NT2/D1 (cell line): Measurements from ENCODE around the gene C5orf22.
"Not testable (repeated sequence)": the region's sequence is repeated elsewhere in the genome, so short reads cannot be mapped to it uniquely, and the experiment has no call there.

Experiments used
- DNase-seq: peaks from one replicate; pipeline ENCODE4 v3.0.0-alpha.2; 2011; ENCODE audit warnings: low read depth, low spot score
- H3K27me3 ChIP-seq: 2 replicates; pipeline ENCODE4 v1.6.0; 2011; ENCODE audit warnings: mild to moderate bottlenecking; ENCODE audit not compliant: insufficient read length, insufficient read depth
- H3K36me3 ChIP-seq: 2 replicates; pipeline ENCODE4 v1.6.1; 2011; ENCODE audit warnings: mild to moderate bottlenecking, low read length, mixed read lengths; ENCODE audit not compliant: insufficient read depth, insufficient read length
- H3K4me1 ChIP-seq: 2 replicates; pipeline ENCODE4 v1.5.1; 2011; ENCODE audit not compliant: insufficient read depth, insufficient read length
- H3K4me3 ChIP-seq: 2 replicates; pipeline ENCODE4 v1.5.1; 2011; ENCODE audit warnings: low read depth; ENCODE audit not compliant: insufficient read length
- H3K9ac ChIP-seq: 2 replicates; pipeline ENCODE4 v1.6.0; 2011; ENCODE audit warnings: low read depth; ENCODE audit not compliant: insufficient read length
- H3K9me3 ChIP-seq: 2 replicates; pipeline ENCODE4 v1.5.1; 2011; ENCODE audit warnings: mild to moderate bottlenecking, low read length; ENCODE audit not compliant: insufficient read depth
- SUZ12 ChIP-seq: IDR thresholded peaks from 2 replicates; pipeline ENCODE4 v1.6.1; 2011; ENCODE audit not compliant: insufficient read length, insufficient read depth; ENCODE audit errors: extremely low read depth
- YY1 ChIP-seq: IDR thresholded peaks from 2 replicates; pipeline ENCODE4 v1.6.1; 2011; ENCODE audit not compliant: insufficient read length, insufficient read depth
- ZNF274 ChIP-seq: IDR thresholded peaks from 2 replicates; pipeline ENCODE4 v1.6.1; 2011; ENCODE audit warnings: mild to moderate bottlenecking, low read depth, low read length

The C5orf22 gene

DNA sequence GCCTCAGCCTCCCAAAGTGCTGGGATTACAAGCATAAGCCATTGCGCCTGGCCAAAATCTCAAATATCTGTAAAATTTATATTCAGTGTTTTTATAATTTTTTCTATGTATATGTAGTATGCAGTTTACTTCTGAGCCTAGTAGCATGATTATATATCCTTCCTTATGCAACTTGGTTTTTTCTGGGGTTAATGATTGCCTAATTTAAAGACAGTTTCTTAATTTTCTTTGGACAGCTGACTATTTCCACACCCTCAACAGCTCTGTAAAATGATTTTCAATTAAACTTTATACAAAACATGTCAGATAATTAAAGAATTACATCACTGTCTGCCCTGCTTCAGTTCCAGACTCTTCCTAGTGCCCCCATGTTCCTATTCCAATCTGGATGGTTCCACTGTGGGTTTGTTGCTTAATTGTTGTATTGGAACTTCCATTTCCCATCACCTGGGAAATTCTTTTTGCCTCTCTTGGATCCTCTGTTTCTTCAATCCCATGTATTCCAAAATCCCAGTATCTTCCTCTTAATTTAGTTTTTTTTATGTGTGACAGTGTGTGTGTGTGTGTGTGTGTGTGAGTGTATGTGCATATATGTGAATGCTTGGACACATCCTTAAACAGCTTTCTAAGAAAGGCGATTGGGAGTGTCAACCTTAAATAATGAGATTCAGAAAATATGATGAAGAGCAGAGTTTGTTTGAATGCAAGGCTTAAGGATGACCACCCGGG lies 53.2 kb downstream of the C5orf22 start:
- Histone ChIP-seq H3K9ac (no peak overlapping the region), H3K36me3 (no peaks in the 10 kb centered on the region), H3K27me3 (no peaks in the 10 kb centered on the region), H3K4me1 (no peaks in the 10 kb centered on the region), H3K9me3 (peaks cover 15% of the 10 kb centered on the region; the same call in 1 of the 2 replicates), H3K4me3 (no peak overlapping the region)
- no peak for TF ChIP-seq SUZ12
- no peak for TF ChIP-seq ZNF274
- no peak for TF ChIP-seq YY1
- no peak for DNase-seq

DNA sequence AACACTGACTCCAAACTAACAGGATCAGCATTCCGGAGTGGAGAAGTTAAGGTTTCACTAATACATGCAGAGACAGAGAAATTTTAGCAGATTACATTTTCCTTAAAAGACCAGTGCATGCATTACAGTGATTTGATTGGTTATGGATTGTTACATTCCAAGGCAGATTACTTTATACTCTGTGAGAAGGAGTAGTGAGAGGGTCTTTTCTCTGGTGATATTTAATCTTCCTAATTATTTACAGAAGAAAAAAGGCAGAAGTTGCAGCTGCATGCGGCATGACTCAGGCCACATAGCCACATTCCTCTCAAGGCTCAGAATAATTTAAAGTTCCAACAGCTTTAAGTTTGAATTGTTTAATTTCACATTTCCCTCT lies 53.8 kb downstream of the C5orf22 start:
- Histone ChIP-seq H3K9ac (no peak overlapping the region), H3K4me1 (no peaks in the 10 kb centered on the region), H3K36me3 (no peaks in the 10 kb centered on the region), H3K27me3 (no peaks in the 10 kb centered on the region), H3K9me3 (peaks cover 15% of the 10 kb centered on the region; the same call in 1 of the 2 replicates), H3K4me3 (no peak overlapping the region)
- TF ChIP-seq ZNF274: no peak
- TF ChIP-seq YY1: no peak
- TF ChIP-seq SUZ12: no peak
- DNase-seq: no peak

GRCh38 chr5:31587546-31587945 lies 55.4 kb downstream of the C5orf22 start:
- TF ChIP-seq ZNF274: no peak
- TF ChIP-seq YY1: no peak
- no peak for TF ChIP-seq SUZ12
- no peaks in the 10 kb centered on the region for H3K27me3 ChIP-seq

GRCh38 chr5:31593665-31594064 lies 61.6 kb downstream of the C5orf22 start:
- no peaks in the 10 kb centered on the region for H3K4me1 ChIP-seq
- no peaks in the 10 kb centered on the region for H3K27me3 ChIP-seq
- no peak for DNase-seq
- TF ChIP-seq SUZ12 (no peak), YY1 (no peak)
- H3K36me3 ChIP-seq: no peaks in the 10 kb centered on the region
- peaks cover 8% of the 10 kb centered on the region; the same call in 1 of the 2 replicates for H3K9me3 ChIP-seq
- H3K9ac ChIP-seq: no peak overlapping the region
- no peak overlapping the region for H3K4me3 ChIP-seq

More at GRCh38 chr5:31587546-31587945, 55.4 kb downstream of the C5orf22 start:
- DNase-seq: peak; percentile 46
- Histone ChIP-seq H3K9me3 (peaks cover 15% of the 10 kb centered on the region; the same call in 1 of the 2 replicates), H3K9ac (no peak overlapping the region), H3K4me3 (no peak overlapping the region), H3K4me1 (no peaks in the 10 kb centered on the region), H3K36me3 (no peaks in the 10 kb centered on the region)

- H3K4me3 ChIP-seq: no peak overlapping the region
- H3K4me1 ChIP-seq: no peaks in the 10 kb centered on the region
- no peaks in the 10 kb centered on the region for H3K27me3 ChIP-seq
- no peaks in the 10 kb centered on the region for H3K36me3 ChIP-seq
- H3K9ac ChIP-seq: no peak overlapping the region
- DNase-seq: no peak
- TF ChIP-seq SUZ12: no peak
- TF ChIP-seq ZNF274: no peak
- no peak for TF ChIP-seq YY1
- no peaks in the 10 kb centered on the region for H3K9me3 ChIP-seq
Measured at GRCh38 chr5:31596354-31596753, 64.3 kb downstream of the C5orf22 start.

GRCh38 chr5:31598640-31599611 lies 66.8 kb downstream of the C5orf22 start:
- H3K4me3 ChIP-seq: no peak overlapping the region
- no peaks in the 10 kb centered on the region for H3K36me3 ChIP-seq
- no peaks in the 10 kb centered on the region for H3K9me3 ChIP-seq
- no peak overlapping the region for H3K9ac ChIP-seq
- H3K4me1 ChIP-seq: no peaks in the 10 kb centered on the region
- DNase-seq: no peak
- TF ChIP-seq YY1: no peak
- H3K27me3 ChIP-seq: no peaks in the 10 kb centered on the region

DNA sequence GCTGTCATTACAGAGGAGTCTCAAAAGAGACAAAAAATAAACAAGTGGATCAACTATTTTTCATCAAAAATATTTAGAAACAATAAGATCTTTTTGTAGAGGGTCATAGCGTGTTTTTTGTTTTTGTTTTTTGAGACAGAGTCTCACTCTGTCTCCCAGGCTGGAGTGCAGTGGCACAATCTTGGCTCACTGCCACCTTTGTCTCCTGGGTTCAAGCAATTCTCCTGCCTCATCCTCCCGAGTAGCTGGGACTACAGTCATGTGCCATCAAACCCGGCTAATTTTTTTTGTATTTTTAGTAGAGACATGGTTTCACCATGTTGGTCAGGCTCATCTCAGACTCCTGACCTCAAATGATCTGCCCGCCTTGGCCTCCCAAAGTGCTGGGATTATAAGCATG lies 70.2 kb downstream of the C5orf22 start:
- H3K9ac ChIP-seq, H3K27me3 ChIP-seq, DNase-seq, H3K4me3 ChIP-seq, H3K36me3 ChIP-seq, H3K4me1 ChIP-seq, H3K9me3 ChIP-seq: not testable (repeated sequence)
